HFFc6 (cell line): Measurements from ENCODE around the gene HOMER2. TPM values are rescaled to one million over a fixed set of nuclear protein-coding genes. Genes with fewer than 3 reads are reported as not detected.
"Not testable (repeated sequence)": the region's sequence is repeated elsewhere in the genome, so short reads cannot be mapped to it uniquely, and the experiment has no call there.

Experiments
- DNase-seq: peaks from one replicate; pipeline ENCODE4 v3.0.0-alpha.2; 2018
- H3K27ac Mint-ChIP-seq: 2 replicates; pipeline ENCODE4 v1.8.0; 2020; ENCODE audit warnings: mild to moderate bottlenecking, mixed read lengths
- H3K27me3 Mint-ChIP-seq: 2 replicates; pipeline ENCODE4 v1.8.0; 2021; ENCODE audit warnings: mild to moderate bottlenecking, moderate library complexity, mixed read lengths; ENCODE audit not compliant: insufficient read depth
- H3K36me3 Mint-ChIP-seq: 2 replicates; pipeline ENCODE4 v1.8.0; 2021; ENCODE audit warnings: low read depth, mixed read lengths
- H3K4me1 Mint-ChIP-seq: 2 replicates; pipeline ENCODE4 v1.8.0; 2020; ENCODE audit warnings: low read depth, mixed read lengths
- H3K4me3 Mint-ChIP-seq: 2 replicates; pipeline ENCODE4 v1.8.0; 2020; ENCODE audit warnings: mild to moderate bottlenecking, moderate library complexity, mixed read lengths
- H3K9me3 Mint-ChIP-seq: 2 replicates; pipeline ENCODE4 v1.8.0; 2020; ENCODE audit warnings: mild to moderate bottlenecking, mixed read lengths
- CTCF ChIP-seq: fragments of 200-600 bp; sonication (generic); IDR thresholded peaks from 2 replicates; pipeline ENCODE4 v1.5.0; 2021; ENCODE audit warnings: antibody characterized with exemption, mild to moderate bottlenecking
- total RNA-seq, 6 experiments: library from RNA; stranded (reverse); fragmentation: NEBNext Ultra II Directional; extraction: Animal tissue kit (Norgen Biotek cat#: 25700); gene quantifications; 2 replicates in 1 of 6; 3 replicates in 5 of 6; pipeline ENCODE4 v1.2.3, GENCODE V29; 2021

Gene HOMER2
- total RNA-seq, 6 experiments from 2014 or later, result 0.19 to 1.4 (median 0.86) TPM

GRCh38 chr15:82823049-82823448 lies 129.5 kb downstream of the HOMER2 start:
- no peak for TF ChIP-seq CTCF

GRCh38 chr15:82821851-82822250 lies 130.7 kb downstream of the HOMER2 start:
- Mint-ChIP-seq H3K36me3 (peaks cover 31% of the 10 kb centered on the region; the same call in 1 of the 2 replicates), H3K27ac (peak overlapping the region; percentile 24; the same call in 1 of the 2 replicates), H3K4me1 (peaks cover 21% of the 10 kb centered on the region)
- DNase-seq, result peak; percentile 23
- not testable (repeated sequence) for H3K27me3 Mint-ChIP-seq, H3K4me3 Mint-ChIP-seq, H3K9me3 Mint-ChIP-seq

More at GRCh38 chr15:82823049-82823448, 129.5 kb downstream of the HOMER2 start:
- DNase-seq, result no peak
- Mint-ChIP-seq H3K4me1 (peaks cover 21% of the 10 kb centered on the region), H3K27ac (no peak overlapping the region), H3K27me3 (no peaks in the 10 kb centered on the region), H3K36me3 (peaks cover 29% of the 10 kb centered on the region), H3K4me3 (no peak overlapping the region), H3K9me3 (no peaks in the 10 kb centered on the region)

GRCh38 chr15:82821396-82821795 lies 131.1 kb downstream of the HOMER2 start:
- H3K27ac Mint-ChIP-seq, result peak overlapping the region; percentile 60
- peaks cover 21% of the 10 kb centered on the region for H3K4me1 Mint-ChIP-seq
- H3K36me3 Mint-ChIP-seq, result peaks cover 30% of the 10 kb centered on the region; the same call in 1 of the 2 replicates
- H3K9me3 Mint-ChIP-seq, H3K27me3 Mint-ChIP-seq: not testable (repeated sequence)
- H3K4me3 Mint-ChIP-seq, result peak overlapping the region; percentile 44; the same call in 1 of the 2 replicates
- peak; percentile 24 for DNase-seq

- DNase-seq, result no peak
- Mint-ChIP-seq H3K4me3 (no peak overlapping the region), H3K27me3 (no peaks in the 10 kb centered on the region), H3K9me3 (no peaks in the 10 kb centered on the region), H3K27ac (no peak overlapping the region; the same call in 1 of the 2 replicates), H3K4me1 (peaks cover 21% of the 10 kb centered on the region), H3K36me3 (peaks cover 24% of the 10 kb centered on the region; the same call in 1 of the 2 replicates)
- no peak for TF ChIP-seq CTCF
Observed at GRCh38 chr15:82820128-82820527, 132.4 kb downstream of the HOMER2 start.

- no peak for DNase-seq
- Mint-ChIP-seq H3K4me1 (peaks cover 30% of the 10 kb centered on the region), H3K4me3 (no peak overlapping the region), H3K27me3 (no peaks in the 10 kb centered on the region), H3K9me3 (no peaks in the 10 kb centered on the region), H3K36me3 (peaks cover 23% of the 10 kb centered on the region; the same call in 1 of the 2 replicates), H3K27ac (no peak overlapping the region; the same call in 1 of the 2 replicates)
- TF ChIP-seq CTCF, result no peak
Observed at GRCh38 chr15:82812994-82813393, 139.5 kb downstream of the HOMER2 start.

GRCh38 chr15:82810890-82811426 lies 141.6 kb downstream of the HOMER2 start:
- no peaks in the 10 kb centered on the region for H3K9me3 Mint-ChIP-seq
- peaks cover 14% of the 10 kb centered on the region; the same call in 1 of the 2 replicates for H3K36me3 Mint-ChIP-seq
- peak overlapping the region; percentile 94 for H3K4me3 Mint-ChIP-seq
- no peak for TF ChIP-seq CTCF
- H3K27ac Mint-ChIP-seq, result peak overlapping the region; percentile 84
- DNase-seq, result no peak
- H3K27me3 Mint-ChIP-seq, result no peaks in the 10 kb centered on the region
- peaks cover 30% of the 10 kb centered on the region for H3K4me1 Mint-ChIP-seq
